Upper lobe of left lung (tissue), 4 donors: ENCODE data around the gene BBS5.

Experiments
- POLR2A ChIP-seq, 4 donors: fragments of 450-650 bp; IDR thresholded peaks; one replicate each; pipeline ENCODE4 v1.5.1; 2016 to 2017; ENCODE audit warnings: antibody characterized with exemption in 4 of 4, mild to moderate bottlenecking in 2 of 4
- TF ChIP-seq, protein P1 (sequence below), 6 experiments: fragments of 450-650 bp in 4 of 6; fragments of 200-600 bp in 2 of 6; sonication (generic) in 2 of 6; IDR thresholded peaks; one replicate each; pipeline ENCODE4 v1.5.1; 2016 to 2019; ENCODE audit warnings: antibody characterized with exemption in 6 of 6

DNA sequence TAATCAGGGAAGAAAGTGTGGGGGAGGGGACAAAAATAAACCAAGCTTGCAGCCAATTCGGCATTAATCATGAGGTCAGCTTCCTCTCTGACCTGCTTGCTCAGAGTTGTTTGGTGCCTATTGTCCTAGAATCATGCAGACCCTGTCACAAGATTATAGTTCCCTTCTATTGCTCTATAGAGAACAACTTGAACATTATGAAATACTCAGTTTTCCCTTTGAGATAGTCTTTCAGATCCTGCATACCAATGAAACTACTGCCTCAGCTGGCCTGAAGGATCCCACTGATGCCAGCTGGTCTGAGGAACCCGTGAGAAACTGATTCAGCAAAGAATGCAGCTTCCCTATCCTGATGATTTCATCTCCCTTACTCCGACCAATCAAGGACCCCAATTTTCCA lies 955 bp upstream of the BBS5 start:
- TF ChIP-seq, protein P1, sequence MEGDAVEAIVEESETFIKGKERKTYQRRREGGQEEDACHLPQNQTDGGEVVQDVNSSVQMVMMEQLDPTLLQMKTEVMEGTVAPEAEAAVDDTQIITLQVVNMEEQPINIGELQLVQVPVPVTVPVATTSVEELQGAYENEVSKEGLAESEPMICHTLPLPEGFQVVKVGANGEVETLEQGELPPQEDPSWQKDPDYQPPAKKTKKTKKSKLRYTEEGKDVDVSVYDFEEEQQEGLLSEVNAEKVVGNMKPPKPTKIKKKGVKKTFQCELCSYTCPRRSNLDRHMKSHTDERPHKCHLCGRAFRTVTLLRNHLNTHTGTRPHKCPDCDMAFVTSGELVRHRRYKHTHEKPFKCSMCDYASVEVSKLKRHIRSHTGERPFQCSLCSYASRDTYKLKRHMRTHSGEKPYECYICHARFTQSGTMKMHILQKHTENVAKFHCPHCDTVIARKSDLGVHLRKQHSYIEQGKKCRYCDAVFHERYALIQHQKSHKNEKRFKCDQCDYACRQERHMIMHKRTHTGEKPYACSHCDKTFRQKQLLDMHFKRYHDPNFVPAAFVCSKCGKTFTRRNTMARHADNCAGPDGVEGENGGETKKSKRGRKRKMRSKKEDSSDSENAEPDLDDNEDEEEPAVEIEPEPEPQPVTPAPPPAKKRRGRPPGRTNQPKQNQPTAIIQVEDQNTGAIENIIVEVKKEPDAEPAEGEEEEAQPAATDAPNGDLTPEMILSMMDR (IDR thresholded peaks at IDR 0.05) = no peak
- peak in 1 of 4 donors; percentile 26 for TF ChIP-seq POLR2A (IDR thresholded peaks at IDR 0.05)
